Stimulated activated CD4-positive, alpha-beta T cell treated with anti-CD3 and anti-CD28 coated beads, Interleukin-2, amount 100 ng/mL, for 4 hours (primary cell): ENCODE measurements around the gene S100A3.

Experiments used
- DNase-seq: peaks from one replicate; pipeline ENCODE4 v3.0.0-alpha.2; 2020; ENCODE audit warnings: low read depth

The S100A3 gene

GRCh38 chr1:153547560-153548551 lies 1.2 kb downstream of the S100A3 start:
- no peak for DNase-seq

GRCh38 chr1:153546796-153547559 lies 2.1 kb downstream of the S100A3 start:
- DNase-seq, result no peak

DNA sequence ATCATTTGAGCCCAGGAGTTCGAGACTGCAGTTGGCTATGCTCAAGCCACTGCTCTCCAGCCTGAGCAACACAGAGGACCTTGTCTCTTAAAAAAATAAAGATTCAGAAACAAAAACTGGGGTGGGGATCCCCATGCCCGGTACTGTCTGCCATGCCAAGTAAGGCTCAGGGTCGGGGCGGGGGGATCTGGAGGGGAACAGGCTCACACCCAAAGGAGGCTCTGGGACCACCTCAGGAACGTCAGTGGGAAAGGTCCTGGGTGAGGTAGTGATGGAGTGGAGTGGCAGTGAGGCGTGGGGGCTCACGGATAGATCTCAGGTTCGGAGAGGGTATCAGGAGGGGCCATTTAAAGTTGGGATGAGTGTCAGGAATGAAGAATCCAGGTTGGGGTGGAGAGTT lies 2.7 kb downstream of the S100A3 start:
- no peak for DNase-seq

DNA sequence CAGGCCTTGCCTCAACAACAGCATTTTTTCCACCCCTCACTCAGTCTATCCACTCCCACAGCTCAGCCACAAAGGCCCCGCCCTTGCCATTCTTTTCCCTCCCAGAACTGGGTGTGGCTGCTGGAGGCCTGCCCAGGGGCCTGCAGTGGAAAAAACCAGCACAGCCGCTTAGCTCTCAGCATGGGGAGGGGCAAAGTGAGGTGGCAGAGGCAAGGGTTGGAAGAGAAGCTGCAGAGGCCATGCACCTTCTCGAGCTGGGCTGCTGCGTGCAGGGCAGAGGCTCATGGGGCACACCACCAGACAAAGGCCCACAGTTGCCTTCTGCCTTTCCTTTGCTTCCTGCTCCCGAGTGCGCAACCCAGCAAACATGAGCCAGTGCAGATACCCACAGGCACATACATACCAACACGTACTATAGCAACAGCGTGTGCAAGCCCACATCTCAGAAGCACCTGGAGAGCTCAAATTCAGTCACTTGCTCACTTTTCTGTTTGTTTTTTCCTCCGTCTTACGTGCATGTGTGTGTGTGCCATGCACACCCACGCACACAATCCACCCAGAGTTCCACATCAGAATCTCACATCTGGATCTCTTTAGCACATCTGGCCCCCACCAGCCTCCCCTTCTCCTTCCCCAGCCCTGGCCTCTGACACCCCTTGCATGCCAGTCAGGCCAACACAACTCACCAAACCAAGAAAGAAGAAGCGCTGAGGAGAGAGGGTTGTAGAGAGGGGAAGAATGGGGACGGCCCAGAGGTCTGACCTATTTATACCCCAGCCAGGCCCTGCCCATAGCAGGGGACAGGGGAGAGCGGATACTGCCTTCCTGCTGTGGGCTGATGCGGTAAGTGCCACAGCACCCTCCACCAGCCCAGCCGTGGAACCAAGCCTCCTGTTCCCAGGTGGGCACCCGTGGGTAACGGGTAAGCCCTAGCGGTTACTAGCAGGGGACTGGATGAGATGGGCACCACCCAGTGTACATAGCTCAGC lies 3.7 kb downstream of the S100A3 start, which contains the start of gene S100A4:
Gene S100A4, minus strand, starts transcription at position 740 of the 989 bp plus-strand sequence. CDS start 1,012 bp downstream, outside the sequence.
- DNase-seq, result peak; percentile 93

DNA sequence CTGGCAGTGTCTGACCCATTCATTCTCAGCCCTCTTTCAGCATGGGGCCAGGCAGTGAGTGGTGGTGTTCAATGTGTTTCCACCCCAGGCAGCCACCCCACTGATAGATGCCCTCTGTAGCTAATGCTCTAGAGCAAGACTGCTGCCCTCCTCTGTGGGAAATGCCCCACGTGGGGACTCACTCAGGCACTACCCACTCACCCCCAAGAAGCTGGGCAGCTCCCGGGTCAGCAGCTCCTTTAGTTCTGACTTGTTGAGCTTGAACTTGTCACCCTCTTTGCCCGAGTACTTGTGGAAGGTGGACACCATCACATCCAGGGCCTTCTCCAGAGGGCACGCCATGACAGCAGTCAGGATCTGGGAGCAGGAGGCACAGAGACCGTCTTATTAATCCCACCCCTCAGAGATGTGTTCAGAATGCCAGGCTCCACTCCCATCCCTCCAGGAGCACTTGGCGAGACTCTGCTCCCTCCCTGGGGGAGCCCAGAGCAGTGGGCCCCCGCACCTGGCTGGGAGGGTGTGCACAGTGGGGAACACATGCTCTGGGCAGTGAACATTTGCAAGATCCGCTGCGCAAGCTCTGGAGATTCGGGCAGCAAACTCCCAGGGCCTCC lies 4.5 kb downstream of the S100A3 start:
- no peak for DNase-seq

DNA sequence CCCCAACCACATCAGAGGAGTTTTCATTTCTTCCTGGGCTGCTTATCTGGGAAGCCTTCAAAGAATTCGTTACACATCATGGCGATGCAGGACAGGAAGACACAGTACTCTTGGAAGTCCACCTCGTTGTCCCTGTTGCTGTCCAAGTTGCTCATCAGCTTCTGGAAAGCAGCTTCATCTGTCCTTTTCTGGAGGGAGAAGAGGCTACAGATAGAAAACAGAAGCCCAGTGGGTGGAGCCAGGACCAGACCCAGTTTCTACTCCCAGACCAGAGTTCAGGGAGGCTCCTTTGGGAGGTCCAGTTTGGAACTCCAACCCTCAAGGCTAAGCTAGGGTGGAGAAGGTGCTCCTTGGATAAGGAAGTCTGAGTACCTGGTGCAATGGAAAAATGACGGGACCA lies 5.3 kb downstream of the S100A3 start:
- DNase-seq, result no peak

- no peak for DNase-seq
Measured at GRCh38 chr1:153542956-153543711, 5.9 kb downstream of the S100A3 start.

GRCh38 chr1:153541641-153542590 lies 7.1 kb downstream of the S100A3 start:
- no peak for DNase-seq

DNA sequence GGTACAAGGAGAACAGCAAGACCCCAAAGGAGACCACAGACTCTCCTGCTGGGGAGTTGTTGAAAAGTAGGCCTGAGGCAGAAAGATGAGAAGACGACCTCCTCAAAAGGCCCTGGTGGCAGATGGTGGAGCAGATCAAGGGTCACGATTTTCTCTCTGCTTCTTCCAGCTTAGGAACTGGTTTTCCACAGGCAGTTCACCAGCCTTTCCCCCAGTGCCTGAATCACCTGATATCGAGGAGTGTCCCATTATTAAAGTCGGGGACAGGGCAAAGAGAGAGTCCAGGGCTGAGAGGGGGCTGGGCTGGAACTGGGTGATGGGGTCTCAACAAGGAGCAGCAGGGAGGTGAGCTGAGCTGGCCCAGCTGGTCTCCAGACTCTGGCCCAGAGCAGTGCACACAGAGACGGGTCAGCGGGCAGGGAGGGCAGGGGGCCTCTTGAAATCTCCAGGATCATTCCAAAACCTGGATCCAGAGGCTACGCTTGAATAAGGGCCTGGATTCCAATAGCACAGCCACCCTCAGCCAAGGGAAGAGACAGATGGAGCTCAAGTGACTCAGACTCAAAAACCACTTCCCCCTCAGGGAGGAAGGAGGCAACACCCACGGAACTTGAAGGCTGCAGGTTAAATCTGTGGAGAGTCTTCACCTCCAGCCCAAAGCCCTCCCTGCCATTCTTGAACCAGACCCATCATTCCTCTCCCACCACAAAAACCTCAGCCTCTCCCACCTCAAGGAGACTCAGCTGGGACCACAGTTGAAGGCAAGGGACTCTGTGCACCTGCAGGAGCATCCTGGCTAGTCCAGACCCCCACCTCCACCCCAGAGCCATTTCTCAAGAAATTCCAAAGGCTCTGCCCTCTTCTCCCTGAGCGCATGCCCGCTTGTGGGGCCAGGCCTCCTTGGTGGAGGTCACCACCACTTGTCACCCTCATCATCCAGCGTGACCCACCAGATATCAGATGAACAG lies 8.4 kb downstream of the S100A3 start, which contains the start of gene S100A5:
Gene S100A5, minus strand, starts transcription at position 541 of the 968 bp plus-strand sequence. CDS start 743 bp downstream, outside the sequence.
- peak; percentile 54 for DNase-seq

- no peak for DNase-seq
Measured at GRCh38 chr1:153539395-153540093, 9.5 kb downstream of the S100A3 start.

- no peak for DNase-seq
Measured at GRCh38 chr1:153538315-153538821, 10.7 kb downstream of the S100A3 start.

- no peak for DNase-seq
Measured at GRCh38 chr1:153537376-153537730, 11.7 kb downstream of the S100A3 start.

GRCh38 chr1:153536671-153537375 lies 12.2 kb downstream of the S100A3 start:
- DNase-seq, result no peak

- DNase-seq, result peak; percentile 71
Measured at GRCh38 chr1:153536012-153536670, 12.9 kb downstream of the S100A3 start.

GRCh38 chr1:153535242-153536011 lies 13.6 kb downstream of the S100A3 start, which contains the start of gene S100A6:
S100A6 (minus strand) TSS chr1:153535991; CDS start chr1:153535339, 652 bp downstream.
- DNase-seq, result no peak
